ENCODE results near the gene CHMP4B. TPM values are rescaled to one million over a fixed set of nuclear protein-coding genes. Genes with fewer than 3 reads are reported as not detected.

Gene CHMP4B
- total and polyA plus RNA-seq, 2 donors (not counting 1 experiment from before 2014, with no cell fraction given) = 62.3 to 83.9 TPM

- peaks cover 99% of the 10 kb centered on the region for H3K79me2 ChIP-seq (ENCODE audit: control insufficient read depth, insufficient read depth, low read length)
- peak overlapping the region; percentile 46 for H3K4me2 ChIP-seq (replicated peaks; ENCODE audit: low read depth, low read length, poor library complexity, severe bottlenecking)
- H3K9me3 ChIP-seq (ENCODE audit: control extremely low read depth in 1 of 3, control insufficient read depth in 2 of 3, insufficient read depth in 1 of 3, low read length in 2 of 3) = no peaks in the 10 kb centered on the region
- no peak overlapping the region for H3K9ac ChIP-seq (ENCODE audit: low read length)
- CTCF ChIA-PET = interaction anchor here (1.2 kb wide), 1 partner anchor 20 kb away, joined by 4 read pairs; no protein-coding TSS in a partner anchor
- Mint-ChIP-seq H3K9me3 (ENCODE audit: insufficient read depth) (no peaks in the 10 kb centered on the region), H3K27ac (peak overlapping the region; percentile 46), H3K27me3 (no peaks in the 10 kb centered on the region), H3K4me3 (peak overlapping the region; percentile 52), H3K4me1 (peaks cover 89% of the 10 kb centered on the region)
- H4K20me1 ChIP-seq (ENCODE audit: control insufficient read depth, insufficient read depth, low read length, poor library complexity, severe bottlenecking) = peaks cover 99% of the 10 kb centered on the region
- ATAC-seq (ENCODE audit: low read depth) (no peak), DNase-seq (no peak)
- POLR2A ChIA-PET = no interaction called here
- peaks cover 0 to 5% of the 10 kb centered on the region in 2 experiments for H3K36me3 ChIP-seq (replicated peaks in 1 of 2; ENCODE audit: control extremely low read depth in 1 of 2, control insufficient read depth in 1 of 2, extremely low read depth in 1 of 2, insufficient read depth in 2 of 2, low read length in 1 of 2)
- TF ChIP-seq EZH2 (IDR thresholded peaks at IDR 0.05; ENCODE audit: borderline replicate concordance, insufficient read depth, low read depth, low read length, poor library complexity, severe bottlenecking) = no peak
- TF ChIP-seq, protein P1, sequence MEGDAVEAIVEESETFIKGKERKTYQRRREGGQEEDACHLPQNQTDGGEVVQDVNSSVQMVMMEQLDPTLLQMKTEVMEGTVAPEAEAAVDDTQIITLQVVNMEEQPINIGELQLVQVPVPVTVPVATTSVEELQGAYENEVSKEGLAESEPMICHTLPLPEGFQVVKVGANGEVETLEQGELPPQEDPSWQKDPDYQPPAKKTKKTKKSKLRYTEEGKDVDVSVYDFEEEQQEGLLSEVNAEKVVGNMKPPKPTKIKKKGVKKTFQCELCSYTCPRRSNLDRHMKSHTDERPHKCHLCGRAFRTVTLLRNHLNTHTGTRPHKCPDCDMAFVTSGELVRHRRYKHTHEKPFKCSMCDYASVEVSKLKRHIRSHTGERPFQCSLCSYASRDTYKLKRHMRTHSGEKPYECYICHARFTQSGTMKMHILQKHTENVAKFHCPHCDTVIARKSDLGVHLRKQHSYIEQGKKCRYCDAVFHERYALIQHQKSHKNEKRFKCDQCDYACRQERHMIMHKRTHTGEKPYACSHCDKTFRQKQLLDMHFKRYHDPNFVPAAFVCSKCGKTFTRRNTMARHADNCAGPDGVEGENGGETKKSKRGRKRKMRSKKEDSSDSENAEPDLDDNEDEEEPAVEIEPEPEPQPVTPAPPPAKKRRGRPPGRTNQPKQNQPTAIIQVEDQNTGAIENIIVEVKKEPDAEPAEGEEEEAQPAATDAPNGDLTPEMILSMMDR (IDR thresholded peaks at IDR 0.05) = no peak
- H3K27ac ChIP-seq (ENCODE audit: low read length in 2 of 2) = peak overlapping the region in 1 of 2 donors; percentile 42
- no CpG with 5 or more reads among the region's 1 CpG for WGBS (ENCODE audit: insufficient coverage)
- no peak overlapping the region for H3K4me3 ChIP-seq (ENCODE audit: control extremely low read depth in 1 of 5, extremely low read depth in 1 of 5, insufficient read depth in 1 of 5, low read depth in 2 of 5, low read length in 4 of 5)
- intact Hi-C loops (cut with micrococcal nuclease) = no loop called here
- H3K27me3 ChIP-seq (replicated peaks in 1 of 4; ENCODE audit: control extremely low read depth in 1 of 4, control insufficient read depth in 3 of 4, insufficient read depth in 4 of 4, low read length in 3 of 4) = no peaks in the 10 kb centered on the region
- peaks cover 51 to 65% of the 10 kb centered on the region in 2 donors for H3K4me1 ChIP-seq (ENCODE audit: control insufficient read depth in 2 of 2, insufficient read depth in 2 of 2, low read length in 2 of 2)
- no peak overlapping the region for H2AFZ ChIP-seq (ENCODE audit: insufficient read depth, low read depth, low read length, poor library complexity, severe bottlenecking)
These were observed 31.9 kb downstream of the CHMP4B start for GRCh38 chr20:33843050-33843449.

DNA sequence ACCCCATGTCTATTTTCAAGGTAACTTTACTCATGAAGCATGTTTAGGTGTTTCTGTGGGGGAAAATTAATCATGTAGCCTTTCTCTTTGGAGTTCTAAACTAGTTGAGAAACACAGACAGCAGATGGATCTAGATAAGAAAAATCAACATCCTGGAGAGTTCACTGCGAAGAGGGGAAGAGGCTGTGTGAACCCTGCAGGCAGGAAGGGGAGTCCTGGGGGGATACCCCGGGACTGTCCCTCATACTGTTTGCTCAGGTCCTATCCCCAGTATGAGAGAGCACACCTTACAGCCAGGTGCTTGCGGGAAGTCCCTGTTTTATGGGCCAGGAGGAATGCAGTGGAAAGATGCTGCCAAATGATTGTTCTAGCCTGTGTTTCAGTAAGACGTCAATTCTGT, 32.7 kb downstream of the CHMP4B start:
- Mint-ChIP-seq H3K27ac (peak overlapping the region; percentile 57), H3K9me3 (ENCODE audit: insufficient read depth) (no peaks in the 10 kb centered on the region), H3K4me1 (peaks cover 84% of the 10 kb centered on the region), H3K4me3 (peak overlapping the region; percentile 54), H3K27me3 (no peaks in the 10 kb centered on the region)
- intact Hi-C loops (cut with micrococcal nuclease) = no loop called here
- 17% methylated on average over 3 of the region's 4 CpGs for whole genome bisulfite sequencing (ENCODE audit: insufficient coverage)
- peak; percentile 84 for ATAC-seq (ENCODE audit: low read depth)
- Histone ChIP-seq H3K9me3 (ENCODE audit: control extremely low read depth in 1 of 3, control insufficient read depth in 2 of 3, insufficient read depth in 1 of 3, low read length in 2 of 3) (no peaks in the 10 kb centered on the region), H3K27ac (ENCODE audit: low read length in 2 of 2) (peak overlapping the region in 1 of 2 donors; percentile 44), H3K27me3 (replicated peaks in 1 of 4; ENCODE audit: control extremely low read depth in 1 of 4, control insufficient read depth in 3 of 4, insufficient read depth in 4 of 4, low read length in 3 of 4) (no peaks in the 10 kb centered on the region), H3K9ac (ENCODE audit: low read length) (peak overlapping the region; percentile 17), H2AFZ (ENCODE audit: insufficient read depth, low read depth, low read length, poor library complexity, severe bottlenecking) (no peak overlapping the region), H3K4me1 (ENCODE audit: control insufficient read depth in 2 of 2, insufficient read depth in 2 of 2, low read length in 2 of 2) (peaks cover 43 to 56% of the 10 kb centered on the region in 2 donors), H3K36me3 (replicated peaks in 1 of 2; ENCODE audit: control extremely low read depth in 1 of 2, control insufficient read depth in 1 of 2, extremely low read depth in 1 of 2, insufficient read depth in 2 of 2, low read length in 1 of 2) (peaks cover 0 to 13% of the 10 kb centered on the region in 2 experiments), H3K4me3 (ENCODE audit: control extremely low read depth in 1 of 5, extremely low read depth in 1 of 5, insufficient read depth in 1 of 5, low read depth in 2 of 5, low read length in 4 of 5) (no peak overlapping the region), H3K79me2 (ENCODE audit: control insufficient read depth, insufficient read depth, low read length) (peaks cover 99% of the 10 kb centered on the region), H3K4me2 (replicated peaks; ENCODE audit: low read depth, low read length, poor library complexity, severe bottlenecking) (peak overlapping the region; percentile 46), H4K20me1 (ENCODE audit: control insufficient read depth, insufficient read depth, low read length, poor library complexity, severe bottlenecking) (peaks cover 99% of the 10 kb centered on the region)
- ChIA-PET POLR2A (no interaction called here), CTCF (interaction anchor here (0.7 to 1.2 kb wide), 3 partner anchors 19 to 1210 kb away, joined by 3 to 4 read pairs (median 3); no protein-coding TSS in a partner anchor)
- DNase-seq = peak; percentile 35
- TF ChIP-seq EZH2 (IDR thresholded peaks at IDR 0.05; ENCODE audit: borderline replicate concordance, insufficient read depth, low read depth, low read length, poor library complexity, severe bottlenecking) = no peak
- TF ChIP-seq, protein P1 (IDR thresholded peaks at IDR 0.05) = no peak

Measured in B cell (primary cell).